GM10248 (cell line): ENCODE data around the gene EVL.
A peak's percentile ranks its signal among the peaks of the same experiment; 100 is the strongest.

Source experiments
- CTCF ChIA-PET: fragments of 300-600 bp; sonication (Branson Sonifier 250); formaldehyde crosslinking; extraction: SDS; loops from one replicate; lab custom pipeline; 2021; ENCODE audit warnings: antibody characterized with exemption; lab: Yijun Ruan, JAX
- POLR2A ChIA-PET: fragments of 350-650 bp; sonication (Branson Sonifier 250); formaldehyde crosslinking; extraction: SDS; loops from one replicate; lab custom pipeline; 2020; ENCODE audit warnings: antibody characterized with exemption; lab: Yijun Ruan, JAX
- DNase-seq: peaks from one replicate; pipeline ENCODE4 v3.0.0; 2012; ENCODE audit errors: extremely low spot score
- CTCF ChIP-seq: IDR thresholded peaks from 2 replicates; pipeline ENCODE4 v1.5.1; 2012; ENCODE audit warnings: mild to moderate bottlenecking, low read depth; ENCODE audit errors: extremely low read depth, missing control alignments, control extremely low read depth

Gene EVL

GRCh38 chr14:100108042-100108825 lies 43.0 kb downstream of the EVL start:
- CTCF ChIA-PET: interaction anchor here (0.8 to 21.1 kb wide), 41 partner anchors 9 to 264 kb away, joined by 3 to 336 read pairs (median 4); partner anchors contain the start of gene EVL
- POLR2A ChIA-PET: interaction anchor here (0.6 kb wide), 1 partner anchor 108 kb away, joined by 3 read pairs; no protein-coding TSS in a partner anchor
- TF ChIP-seq CTCF: peak; percentile 76
- peak; percentile 85 for DNase-seq

GRCh38 chr14:100108840-100109593 lies 43.8 kb downstream of the EVL start:
- ChIA-PET POLR2A (no interaction called here), CTCF (interaction anchor here (0.9 to 21.1 kb wide), 26 partner anchors 9 to 143 kb away, joined by 3 to 336 read pairs (median 6); partner anchors contain the start of gene EVL)
- TF ChIP-seq CTCF: no peak
- DNase-seq: no peak

GRCh38 chr14:100109594-100109955 lies 44.4 kb downstream of the EVL start:
- no peak for TF ChIP-seq CTCF
- CTCF ChIA-PET: interaction anchor here (0.9 to 21.1 kb wide), 10 partner anchors 8 to 126 kb away, joined by 3 to 336 read pairs (median 18); partner anchors contain the start of gene EVL
- DNase-seq: no peak
- POLR2A ChIA-PET: no interaction called here

- CTCF ChIA-PET: interaction anchor here (1.4 to 21.1 kb wide), 3 partner anchors 35 to 128 kb away, joined by 3 to 336 read pairs (median 51); partner anchors contain the start of gene EVL
Observed at GRCh38 chr14:100110816-100111215, 45.6 kb downstream of the EVL start.

GRCh38 chr14:100111931-100112704 lies 46.9 kb downstream of the EVL start:
- CTCF ChIA-PET: interaction anchor here (0.7 to 21.1 kb wide), 6 partner anchors 9 to 129 kb away, joined by 3 to 336 read pairs (median 5); partner anchors contain the start of gene EVL

More at GRCh38 chr14:100110816-100111215, 45.6 kb downstream of the EVL start:
- no peak for TF ChIP-seq CTCF
- no peak for DNase-seq
- POLR2A ChIA-PET: no interaction called here

More at GRCh38 chr14:100111931-100112704, 46.9 kb downstream of the EVL start:
- DNase-seq: no peak
- TF ChIP-seq CTCF: no peak
- POLR2A ChIA-PET: no interaction called here
